Sigmoid colon (tissue), 4 donors: Measurements from ENCODE around the gene CDKN2B.

Experiments
- EP300 ChIP-seq, 4 donors: sonication (generic); formaldehyde crosslinking; IDR thresholded peaks; one replicate each; pipeline ENCODE4 v1.6.1; 2017; ENCODE audit warnings: antibody characterized with exemption in 4 of 4
- POLR2A ChIP-seq, 2 donors: fragments of 450-650 bp; IDR thresholded peaks; one replicate each; pipeline ENCODE4 v1.6.1; 2016; ENCODE audit warnings: antibody characterized with exemption in 2 of 2, mild to moderate bottlenecking in 2 of 2, moderate library complexity in 2 of 2
- POLR2AphosphoS5 ChIP-seq, 4 donors: sonication (generic); formaldehyde crosslinking; IDR thresholded peaks; one replicate each; pipeline ENCODE4 v1.6.1; 2017; ENCODE audit warnings: antibody characterized with exemption in 4 of 4
- TF ChIP-seq, protein P1 (sequence below), 4 experiments: fragments of 450-650 bp in 3 of 4; fragments of 200-600 bp in 1 of 4; IDR thresholded peaks; one replicate each; pipeline ENCODE4 v1.5.1; 2016 to 2019; ENCODE audit warnings: antibody characterized with exemption in 4 of 4, mild to moderate bottlenecking in 3 of 4, moderate library complexity in 2 of 4

GRCh38 chr9:22029231-22029630 lies 20.1 kb upstream of the CDKN2B start:
- TF ChIP-seq, protein P1, sequence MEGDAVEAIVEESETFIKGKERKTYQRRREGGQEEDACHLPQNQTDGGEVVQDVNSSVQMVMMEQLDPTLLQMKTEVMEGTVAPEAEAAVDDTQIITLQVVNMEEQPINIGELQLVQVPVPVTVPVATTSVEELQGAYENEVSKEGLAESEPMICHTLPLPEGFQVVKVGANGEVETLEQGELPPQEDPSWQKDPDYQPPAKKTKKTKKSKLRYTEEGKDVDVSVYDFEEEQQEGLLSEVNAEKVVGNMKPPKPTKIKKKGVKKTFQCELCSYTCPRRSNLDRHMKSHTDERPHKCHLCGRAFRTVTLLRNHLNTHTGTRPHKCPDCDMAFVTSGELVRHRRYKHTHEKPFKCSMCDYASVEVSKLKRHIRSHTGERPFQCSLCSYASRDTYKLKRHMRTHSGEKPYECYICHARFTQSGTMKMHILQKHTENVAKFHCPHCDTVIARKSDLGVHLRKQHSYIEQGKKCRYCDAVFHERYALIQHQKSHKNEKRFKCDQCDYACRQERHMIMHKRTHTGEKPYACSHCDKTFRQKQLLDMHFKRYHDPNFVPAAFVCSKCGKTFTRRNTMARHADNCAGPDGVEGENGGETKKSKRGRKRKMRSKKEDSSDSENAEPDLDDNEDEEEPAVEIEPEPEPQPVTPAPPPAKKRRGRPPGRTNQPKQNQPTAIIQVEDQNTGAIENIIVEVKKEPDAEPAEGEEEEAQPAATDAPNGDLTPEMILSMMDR (IDR thresholded peaks at IDR 0.05) = no peak
- TF ChIP-seq EP300 (IDR thresholded peaks at IDR 0.05) = no peak
- no peak for TF ChIP-seq POLR2A (IDR thresholded peaks at IDR 0.05)
- no peak for TF ChIP-seq POLR2AphosphoS5 (IDR thresholded peaks at IDR 0.05)
